Measurements from ENCODE around the gene PPA1.
"Not testable (repeated sequence)": the region's sequence is repeated elsewhere in the genome, so short reads cannot be mapped to it uniquely, and the experiment has no call there.

PPA1 gene

DNA sequence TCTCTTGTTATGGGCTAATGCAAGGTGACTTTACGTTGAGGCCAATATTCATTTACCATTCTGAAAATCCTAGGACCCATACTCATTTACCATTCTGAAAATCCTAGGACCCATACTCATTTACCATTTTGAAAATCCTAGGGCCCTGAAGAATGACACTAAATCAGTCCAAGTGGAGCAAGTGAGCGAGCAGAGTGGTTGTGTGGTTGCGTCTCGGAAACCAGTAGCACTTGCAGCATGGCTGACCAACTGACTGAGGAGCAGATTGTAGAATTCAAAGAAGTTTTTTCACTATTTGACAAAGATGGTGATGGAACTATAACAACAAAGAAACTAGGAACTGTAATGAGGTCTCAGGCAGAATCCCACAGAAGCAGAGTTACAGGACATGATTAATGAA is 69.8 kb downstream of the PPA1 start:
- no peaks in the 10 kb centered on the region for H3K9me3 ChIP-seq (ENCODE audit: control insufficient read depth in 1 of 2, low read length in 2 of 2)
- H3K4me3 ChIP-seq (ENCODE audit: low read depth in 1 of 2, low read length in 2 of 2), result no peak overlapping the region
- H3K27ac ChIP-seq (ENCODE audit: low read length), result no peak overlapping the region
- peaks cover 19 to 20% of the 10 kb centered on the region in 2 donors for H3K36me3 ChIP-seq (ENCODE audit: control insufficient read depth in 1 of 2, insufficient read depth in 2 of 2, low read length in 2 of 2)
- peaks cover 20 to 58% of the 10 kb centered on the region in 2 donors for H3K4me1 ChIP-seq (ENCODE audit: control insufficient read depth in 1 of 2, insufficient read depth in 2 of 2, low read length in 2 of 2)
- H3K27me3 ChIP-seq (ENCODE audit: low read depth, low read length), result no peaks in the 10 kb centered on the region

- peaks cover 20 to 25% of the 10 kb centered on the region in 2 donors for H3K36me3 ChIP-seq (ENCODE audit: control insufficient read depth in 1 of 2, insufficient read depth in 2 of 2, low read length in 2 of 2)
- H3K27ac ChIP-seq (ENCODE audit: low read length), result no peak overlapping the region
- H3K9me3 ChIP-seq (ENCODE audit: control insufficient read depth in 1 of 2, low read length in 2 of 2), result no peaks in the 10 kb centered on the region
- H3K27me3 ChIP-seq (ENCODE audit: low read depth, low read length), result no peaks in the 10 kb centered on the region
- H3K4me3 ChIP-seq (ENCODE audit: low read depth in 1 of 2, low read length in 2 of 2), result no peak overlapping the region
- H3K4me1 ChIP-seq (ENCODE audit: control insufficient read depth in 1 of 2, insufficient read depth in 2 of 2, low read length in 2 of 2), result peaks cover 20 to 57% of the 10 kb centered on the region in 2 donors
These were observed 70.4 kb downstream of the PPA1 start for GRCh38 chr10:70162892-70163201.

DNA sequence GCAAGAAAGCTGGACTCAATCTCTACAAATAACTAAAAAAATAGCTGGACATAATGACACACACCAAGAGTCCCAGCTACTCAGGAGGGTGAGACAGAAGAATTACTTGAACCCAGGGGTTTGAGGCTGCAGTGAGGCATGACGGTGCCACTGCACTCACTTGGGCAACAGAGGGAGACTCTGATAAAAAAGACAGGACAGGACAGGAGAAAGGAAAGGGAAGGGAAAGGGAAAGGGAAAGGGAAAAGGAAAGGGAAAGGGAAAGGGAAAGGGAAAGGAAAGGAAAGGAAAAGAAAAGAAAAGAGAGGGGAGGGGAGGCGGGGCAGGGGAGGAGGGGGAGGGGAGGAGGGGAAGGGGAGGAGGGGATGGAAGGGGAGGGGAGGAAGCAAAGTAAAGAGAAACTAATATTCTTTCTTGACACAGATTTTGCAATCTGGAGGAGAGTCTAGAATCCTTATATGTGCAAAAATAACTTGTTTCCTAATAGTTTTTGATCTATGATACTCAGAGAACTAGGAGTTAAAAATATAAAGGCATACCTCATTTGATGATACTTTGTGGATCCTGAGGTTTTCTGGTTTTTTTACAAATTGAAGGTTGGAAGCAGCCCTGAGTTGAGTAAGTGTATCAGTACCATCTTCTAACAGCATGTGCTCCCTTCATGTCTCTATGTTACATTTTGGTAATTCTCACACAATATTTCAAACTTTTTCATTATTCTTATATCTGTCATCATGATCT is 70.9 kb downstream of the PPA1 start:
- Histone ChIP-seq H3K9me3 (ENCODE audit: control insufficient read depth in 1 of 2, low read length in 2 of 2) (no peaks in the 10 kb centered on the region), H3K27ac (ENCODE audit: low read length) (no peak overlapping the region), H3K27me3 (ENCODE audit: low read depth, low read length) (no peaks in the 10 kb centered on the region), H3K4me3 (ENCODE audit: low read depth in 1 of 2, low read length in 2 of 2) (no peak overlapping the region), H3K4me1 (ENCODE audit: control insufficient read depth in 1 of 2, insufficient read depth in 2 of 2, low read length in 2 of 2) (peaks cover 20 to 55% of the 10 kb centered on the region in 2 donors), H3K36me3 (ENCODE audit: control insufficient read depth in 1 of 2, insufficient read depth in 2 of 2, low read length in 2 of 2) (peaks cover 24 to 31% of the 10 kb centered on the region in 2 donors)

DNA sequence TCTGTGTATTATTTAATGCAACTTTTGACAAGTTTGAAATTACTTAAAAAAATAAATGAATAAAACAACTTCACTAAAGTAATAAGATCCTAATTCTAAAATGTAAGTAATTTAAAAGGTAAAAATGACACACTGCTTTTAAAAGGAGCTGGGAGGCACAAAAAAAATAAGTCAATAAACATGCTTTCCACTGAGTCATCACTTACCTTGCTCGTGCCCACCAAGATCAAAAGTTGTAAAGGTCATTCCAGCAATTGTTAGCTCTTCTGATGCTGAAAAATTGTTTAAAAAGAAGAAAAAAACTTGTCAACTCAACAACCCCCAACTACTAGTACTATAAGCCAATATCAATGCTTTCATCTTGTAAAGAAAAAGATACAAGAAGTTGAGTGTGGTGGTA is 72.4 kb downstream of the PPA1 start:
- peaks cover 37 to 46% of the 10 kb centered on the region in 2 donors for H3K36me3 ChIP-seq (ENCODE audit: control insufficient read depth in 1 of 2, insufficient read depth in 2 of 2, low read length in 2 of 2)

GRCh38 chr10:70159366-70159765 is 73.9 kb downstream of the PPA1 start:
- not testable (repeated sequence) for H3K27me3 ChIP-seq (ENCODE audit: low read depth, low read length); H3K4me3 ChIP-seq (ENCODE audit: low read depth in 1 of 2, low read length in 2 of 2); H3K9me3 ChIP-seq (ENCODE audit: control insufficient read depth in 1 of 2, low read length in 2 of 2); H3K27ac ChIP-seq (ENCODE audit: low read length)
- H3K36me3 ChIP-seq (ENCODE audit: control insufficient read depth in 1 of 2, insufficient read depth in 2 of 2, low read length in 2 of 2), result peaks cover 51 to 60% of the 10 kb centered on the region in 2 donors
- peaks cover 19 to 37% of the 10 kb centered on the region in 2 donors for H3K4me1 ChIP-seq (ENCODE audit: control insufficient read depth in 1 of 2, insufficient read depth in 2 of 2, low read length in 2 of 2)

More for the DNA sequence above, 72.4 kb downstream of the PPA1 start:
- no peaks in the 10 kb centered on the region for H3K27me3 ChIP-seq (ENCODE audit: low read depth, low read length)
- no peak overlapping the region for H3K4me3 ChIP-seq (ENCODE audit: low read depth in 1 of 2, low read length in 2 of 2)
- no peaks in the 10 kb centered on the region for H3K9me3 ChIP-seq (ENCODE audit: control insufficient read depth in 1 of 2, low read length in 2 of 2)
- peaks cover 20 to 39% of the 10 kb centered on the region in 2 donors for H3K4me1 ChIP-seq (ENCODE audit: control insufficient read depth in 1 of 2, insufficient read depth in 2 of 2, low read length in 2 of 2)
- H3K27ac ChIP-seq (ENCODE audit: low read length), result no peak overlapping the region

- H3K27ac ChIP-seq (ENCODE audit: low read length), result no peak overlapping the region
- peaks cover 61 to 73% of the 10 kb centered on the region in 2 donors for H3K36me3 ChIP-seq (ENCODE audit: control insufficient read depth in 1 of 2, insufficient read depth in 2 of 2, low read length in 2 of 2)
- H3K4me1 ChIP-seq (ENCODE audit: control insufficient read depth in 1 of 2, insufficient read depth in 2 of 2, low read length in 2 of 2), result peaks cover 6 to 25% of the 10 kb centered on the region in 2 donors
- H3K4me3 ChIP-seq (ENCODE audit: low read depth in 1 of 2, low read length in 2 of 2), result no peak overlapping the region
- H3K27me3 ChIP-seq (ENCODE audit: low read depth, low read length), result no peaks in the 10 kb centered on the region
- no peaks in the 10 kb centered on the region for H3K9me3 ChIP-seq (ENCODE audit: control insufficient read depth in 1 of 2, low read length in 2 of 2)
These were observed 75.1 kb downstream of the PPA1 start for GRCh38 chr10:70158113-70158512.

- no peaks in the 10 kb centered on the region for H3K27me3 ChIP-seq (ENCODE audit: low read depth, low read length)
- peaks cover 77 to 90% of the 10 kb centered on the region in 2 donors for H3K36me3 ChIP-seq (ENCODE audit: control insufficient read depth in 1 of 2, insufficient read depth in 2 of 2, low read length in 2 of 2)
- no peak overlapping the region for H3K27ac ChIP-seq (ENCODE audit: low read length)
These were observed 77.9 kb downstream of the PPA1 start for GRCh38 chr10:70155255-70155838.

More at GRCh38 chr10:70155255-70155838, 77.9 kb downstream of the PPA1 start:
- Histone ChIP-seq H3K4me3 (ENCODE audit: low read depth in 1 of 2, low read length in 2 of 2) (no peak overlapping the region), H3K4me1 (ENCODE audit: control insufficient read depth in 1 of 2, insufficient read depth in 2 of 2, low read length in 2 of 2) (peaks cover 0 to 10% of the 10 kb centered on the region in 2 donors), H3K9me3 (ENCODE audit: control insufficient read depth in 1 of 2, low read length in 2 of 2) (no peaks in the 10 kb centered on the region)

Measured in muscle layer of duodenum (tissue), 2 donors.